GM18951 (cell line): ENCODE measurements around the gene DIP2C.

Source experiments
- POLR2A ChIP-seq: IDR thresholded peaks from 4 replicates; pipeline ENCODE4 v1.6.1; 2011; ENCODE audit warnings: mild to moderate bottlenecking; ENCODE audit not compliant: insufficient read length, insufficient read depth; ENCODE audit errors: extremely low read depth
- in situ Hi-C: fragments of 300-500 bp; cut with MboI; formaldehyde crosslinking; loops from one replicate; pipeline ENCODE4 v1.12.0; 2022; ENCODE audit warnings: low sequenced_read_pairs, mixed read lengths, inconsistent platforms; ENCODE audit not compliant: unreplicated experiment

DIP2C gene

DNA sequence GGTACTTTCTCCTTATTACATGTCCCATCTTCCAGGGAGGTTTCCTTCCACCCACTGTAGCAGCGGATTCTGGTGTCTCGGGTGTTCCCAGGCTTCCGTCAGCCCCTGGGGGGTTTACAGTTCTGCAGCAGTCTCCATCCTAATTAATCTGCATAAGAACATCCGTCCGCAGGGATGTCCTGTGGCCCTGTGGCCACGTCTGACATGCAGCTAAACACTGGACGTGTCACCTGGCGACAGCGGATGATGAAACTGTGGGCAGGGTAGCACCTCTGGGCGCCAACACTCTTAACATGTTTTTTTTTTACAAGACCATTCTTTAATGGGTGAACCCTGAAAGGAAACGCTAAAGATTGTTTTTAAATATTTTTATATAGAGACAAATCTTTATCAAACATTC lies 58.2 kb downstream of the DIP2C start:
- TF ChIP-seq POLR2A: no peak
- in situ Hi-C loops: no loop called here

DNA sequence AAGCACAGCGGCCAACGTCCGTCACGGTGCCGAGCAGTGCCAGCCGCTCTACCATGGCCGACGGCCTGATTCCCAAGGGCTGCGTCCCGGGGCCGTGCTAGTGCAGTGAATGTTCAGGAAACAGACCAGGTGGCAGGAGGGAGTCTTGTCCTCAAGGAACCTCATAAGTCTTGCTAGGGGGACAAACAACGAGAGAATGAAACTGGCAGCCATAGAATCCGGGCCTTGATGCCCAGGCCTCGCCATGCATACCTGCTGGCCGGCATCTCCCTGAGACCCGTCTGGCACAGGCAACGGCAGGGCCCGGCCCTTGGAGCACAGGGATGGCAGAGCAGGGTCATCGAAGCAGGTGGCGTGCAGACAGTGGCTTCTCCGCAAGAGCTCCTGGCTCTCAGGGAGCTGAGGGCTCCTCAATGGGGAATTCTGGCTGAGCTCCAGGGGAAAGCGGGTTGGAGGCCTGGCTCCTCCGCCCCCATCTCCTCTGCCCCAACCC lies 58.8 kb downstream of the DIP2C start:
- in situ Hi-C loops: no loop called here
- no peak for TF ChIP-seq POLR2A

DNA sequence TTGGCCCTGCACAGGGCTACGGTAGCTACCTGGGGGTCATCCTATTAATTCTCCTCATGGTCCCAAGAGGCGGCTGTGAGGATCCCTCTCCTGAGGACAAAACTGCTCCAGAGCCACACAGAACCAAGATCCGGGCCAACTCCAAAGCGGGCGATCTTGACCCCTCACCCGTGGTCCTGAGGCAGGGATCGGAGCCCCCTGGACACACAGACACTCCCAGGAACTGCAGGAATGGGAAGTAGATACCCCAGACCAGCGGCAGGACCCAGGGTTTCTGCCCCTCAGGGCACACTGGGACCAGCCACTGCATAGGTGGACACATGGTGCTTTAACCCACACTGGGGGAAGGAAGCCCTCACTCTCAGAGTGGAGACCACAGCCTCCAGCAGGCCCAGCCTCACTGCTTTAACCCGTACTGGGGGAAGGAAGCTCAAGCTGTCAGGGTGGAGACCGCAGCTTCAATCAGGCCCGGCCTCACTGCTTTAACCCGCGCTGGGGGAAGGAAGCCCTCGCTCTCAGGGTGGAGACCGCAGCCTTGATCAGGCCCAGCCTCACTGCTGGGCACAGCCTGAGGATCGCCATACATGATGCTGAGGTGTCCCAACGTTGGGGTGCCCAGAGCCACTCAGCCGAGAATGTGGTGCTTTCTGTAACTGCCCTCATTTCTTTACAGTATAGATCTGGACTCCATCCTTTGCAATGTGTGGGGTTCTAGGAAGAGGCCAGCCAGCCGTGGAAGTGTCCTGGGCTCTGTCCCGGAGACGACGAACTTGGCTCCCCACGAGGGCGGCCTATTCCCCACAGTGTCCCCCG lies 60.1 kb downstream of the DIP2C start:
- in situ Hi-C loops: no loop called here
- no peak for TF ChIP-seq POLR2A

DNA sequence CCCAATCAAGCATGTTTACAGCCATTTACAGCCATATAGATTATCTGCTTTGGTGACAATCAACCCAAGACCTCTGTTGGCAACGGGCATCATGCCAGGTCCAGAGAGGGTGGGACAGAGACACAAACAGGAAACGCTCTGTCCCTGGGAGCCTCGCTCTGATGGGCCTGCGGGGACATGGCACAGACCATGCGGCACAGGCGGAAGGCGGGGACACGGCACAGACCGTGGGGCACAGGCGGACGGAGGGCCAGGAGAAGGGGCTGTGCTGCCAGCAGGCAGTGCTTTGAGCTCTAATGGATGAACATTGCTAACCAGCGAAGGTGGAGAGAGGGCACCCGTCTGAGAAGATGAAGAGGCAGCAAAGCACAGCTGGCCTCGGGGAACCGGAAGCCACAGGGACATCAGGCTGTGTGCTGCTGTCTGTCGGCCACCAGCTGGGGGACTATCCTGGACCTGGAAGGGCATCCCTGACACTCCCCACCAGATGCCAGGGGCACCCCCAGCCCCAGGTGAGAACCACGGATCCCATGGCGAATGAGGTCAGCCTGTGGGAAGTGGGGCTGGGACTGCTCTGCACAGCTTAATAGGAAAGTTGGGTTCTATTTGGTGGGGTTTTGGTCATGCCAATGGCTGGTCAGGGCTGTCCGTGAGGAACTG lies 61.0 kb downstream of the DIP2C start:
- in situ Hi-C loops: no loop called here
- no peak for TF ChIP-seq POLR2A

DNA sequence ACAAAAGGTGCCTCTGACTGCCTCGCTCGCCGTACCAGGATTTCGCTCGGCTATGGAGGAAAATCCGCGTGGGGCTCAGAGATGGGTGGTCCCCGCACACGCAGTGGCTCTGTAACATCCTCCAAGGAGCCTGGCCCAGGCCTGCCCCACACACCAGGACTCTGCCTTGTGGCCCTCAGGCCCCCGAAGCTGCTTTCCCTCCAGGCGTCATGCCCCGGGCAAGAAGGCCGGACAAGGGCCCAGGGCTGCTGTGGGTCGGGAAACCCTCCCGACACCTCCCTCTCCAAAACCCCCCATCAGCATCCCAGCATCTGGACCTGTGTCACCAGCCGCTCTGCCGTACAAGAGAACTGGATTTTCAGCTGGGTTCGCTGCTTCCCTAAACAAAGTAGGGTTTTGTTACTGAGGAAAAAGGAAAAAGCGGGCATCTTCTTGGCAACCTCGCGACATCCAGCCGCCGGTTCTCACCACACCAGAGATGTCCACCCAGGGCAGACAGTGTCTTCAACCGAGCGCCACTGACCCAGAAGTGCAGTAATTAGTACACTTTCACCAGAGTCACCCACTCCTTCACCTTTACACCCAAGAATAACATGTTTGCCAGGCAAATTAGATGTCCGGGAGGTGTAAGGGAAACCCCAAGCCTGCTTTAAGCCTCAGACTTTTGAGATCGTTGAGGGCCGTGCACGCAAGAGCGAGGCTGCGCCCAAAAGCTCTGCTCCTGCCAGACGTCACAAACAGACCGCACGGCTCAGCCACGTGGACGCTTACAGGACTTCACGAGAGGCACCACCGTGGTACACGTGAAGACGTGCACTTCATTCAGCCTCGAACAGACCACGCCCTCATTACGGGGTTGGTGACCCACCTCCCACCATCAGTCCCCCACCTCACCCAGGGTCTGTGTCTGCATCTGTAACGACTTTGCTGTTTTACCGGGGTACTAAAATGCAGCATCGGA lies 62.2 kb downstream of the DIP2C start:
- no peak for TF ChIP-seq POLR2A
- in situ Hi-C loops: no loop called here

DNA sequence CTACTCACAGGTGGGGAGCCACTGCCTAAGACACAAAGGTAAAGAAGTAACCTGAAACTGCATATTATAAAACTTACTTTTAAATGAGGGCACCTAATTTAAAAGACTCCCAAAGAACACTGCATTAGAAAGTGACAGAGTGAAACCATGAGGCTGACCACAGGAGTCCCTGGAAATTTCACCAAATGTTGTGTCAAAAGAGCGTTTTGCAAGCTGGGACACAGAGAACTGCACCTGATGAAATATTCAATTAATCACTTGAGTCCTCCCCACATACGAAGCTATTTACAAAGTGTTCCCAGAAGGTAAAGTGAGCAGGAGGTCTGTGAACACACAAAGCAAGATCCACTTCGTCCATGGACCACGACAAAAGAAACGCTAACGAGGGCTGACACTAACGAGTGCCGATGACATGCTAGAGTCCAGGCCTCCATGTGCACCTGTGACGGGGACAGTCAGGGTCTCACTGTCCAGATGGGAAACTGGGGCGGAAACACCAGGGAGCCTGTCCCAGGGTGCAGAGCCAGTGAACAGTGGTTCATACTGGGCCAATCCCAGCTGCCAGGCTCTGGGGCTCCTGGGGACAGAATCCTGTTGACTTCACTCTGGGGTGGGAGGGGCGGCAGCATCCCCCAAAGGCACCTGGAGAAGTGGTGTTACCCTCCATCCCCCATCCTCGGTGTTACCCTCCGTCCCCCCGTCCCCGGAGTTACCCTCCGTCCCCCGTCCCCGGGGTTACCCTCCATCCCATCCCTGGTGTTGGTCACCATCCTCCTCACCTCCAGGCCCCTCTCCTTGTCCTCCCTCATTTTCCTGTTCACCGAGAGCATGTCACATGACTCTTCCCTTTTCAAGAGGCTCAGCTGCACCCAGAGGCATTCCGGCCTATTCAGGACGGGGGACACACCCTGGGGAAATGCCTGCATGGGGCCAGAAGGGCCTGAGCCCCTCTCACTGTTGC lies 63.4 kb downstream of the DIP2C start:
- no peak for TF ChIP-seq POLR2A
- in situ Hi-C loops: no loop called here

DNA sequence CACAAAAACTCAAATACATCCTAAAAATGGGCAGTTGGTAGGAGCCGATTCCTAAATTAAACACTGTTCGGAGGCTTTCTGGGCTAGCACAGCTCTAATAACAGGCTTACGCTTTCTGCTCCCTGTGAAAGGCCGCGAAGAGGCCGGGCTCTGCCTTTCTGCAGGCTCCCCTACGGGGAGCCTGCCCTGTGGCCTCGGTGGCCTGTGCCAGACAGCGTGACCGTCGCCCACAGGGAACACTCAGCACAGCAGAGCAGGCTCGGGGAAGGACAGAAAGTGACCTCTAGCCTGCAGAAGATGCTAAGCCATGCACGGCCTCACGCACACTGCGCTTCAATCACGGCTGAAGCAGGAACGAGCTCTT lies 64.2 kb downstream of the DIP2C start:
- TF ChIP-seq POLR2A: no peak
- in situ Hi-C loops: no loop called here

DNA sequence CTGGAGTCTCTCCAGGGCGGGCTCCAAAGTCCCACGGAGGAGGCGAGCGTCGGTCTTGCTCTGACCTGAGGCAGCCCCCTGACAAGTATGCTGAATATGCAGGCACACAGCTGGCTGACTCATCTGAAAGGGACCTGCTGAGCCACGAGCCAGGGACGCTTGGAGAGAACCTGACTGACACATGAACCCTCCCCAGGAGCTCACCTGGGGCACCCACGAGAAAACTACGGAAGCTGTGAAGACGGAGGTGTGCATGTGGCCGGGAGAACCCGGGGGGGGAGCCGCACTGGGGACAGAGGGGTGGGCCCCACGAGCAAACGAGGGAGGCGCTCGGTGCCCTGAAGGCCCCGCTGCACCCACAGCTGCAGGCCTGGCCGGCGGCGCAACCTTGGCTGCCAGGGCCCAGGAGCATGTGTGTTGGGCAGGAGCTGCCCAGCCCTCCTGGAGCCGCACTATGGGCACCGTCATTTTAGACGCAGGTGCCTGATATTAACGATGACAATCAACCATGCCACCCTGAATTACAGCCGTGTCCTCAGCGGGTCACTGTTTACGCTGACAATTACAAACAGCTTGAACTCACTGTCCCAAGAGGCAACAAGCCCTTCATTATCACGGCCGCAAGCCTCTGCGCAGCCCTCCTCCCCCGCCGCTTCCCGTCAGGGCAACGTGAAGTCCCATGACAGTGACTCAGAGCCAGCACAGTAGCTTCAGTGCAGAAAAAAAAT lies 64.7 kb downstream of the DIP2C start:
- TF ChIP-seq POLR2A: no peak
- in situ Hi-C loops: no loop called here

DNA sequence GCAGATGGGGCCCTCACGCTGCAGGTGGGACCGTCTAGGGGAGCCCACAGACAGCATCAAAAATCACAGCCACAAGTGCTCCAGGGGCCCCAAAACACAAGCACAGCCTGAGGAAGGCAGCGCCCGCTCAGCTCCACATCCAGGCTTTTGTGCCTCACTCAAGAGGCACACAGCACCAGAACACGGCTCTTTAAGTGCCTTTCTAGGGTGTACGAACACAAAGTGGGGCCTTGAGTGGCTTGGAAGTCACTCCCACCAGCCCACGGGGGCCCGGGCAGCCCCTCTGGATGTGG lies 65.2 kb downstream of the DIP2C start:
- TF ChIP-seq POLR2A: no peak
- in situ Hi-C loops: no loop called here

DNA sequence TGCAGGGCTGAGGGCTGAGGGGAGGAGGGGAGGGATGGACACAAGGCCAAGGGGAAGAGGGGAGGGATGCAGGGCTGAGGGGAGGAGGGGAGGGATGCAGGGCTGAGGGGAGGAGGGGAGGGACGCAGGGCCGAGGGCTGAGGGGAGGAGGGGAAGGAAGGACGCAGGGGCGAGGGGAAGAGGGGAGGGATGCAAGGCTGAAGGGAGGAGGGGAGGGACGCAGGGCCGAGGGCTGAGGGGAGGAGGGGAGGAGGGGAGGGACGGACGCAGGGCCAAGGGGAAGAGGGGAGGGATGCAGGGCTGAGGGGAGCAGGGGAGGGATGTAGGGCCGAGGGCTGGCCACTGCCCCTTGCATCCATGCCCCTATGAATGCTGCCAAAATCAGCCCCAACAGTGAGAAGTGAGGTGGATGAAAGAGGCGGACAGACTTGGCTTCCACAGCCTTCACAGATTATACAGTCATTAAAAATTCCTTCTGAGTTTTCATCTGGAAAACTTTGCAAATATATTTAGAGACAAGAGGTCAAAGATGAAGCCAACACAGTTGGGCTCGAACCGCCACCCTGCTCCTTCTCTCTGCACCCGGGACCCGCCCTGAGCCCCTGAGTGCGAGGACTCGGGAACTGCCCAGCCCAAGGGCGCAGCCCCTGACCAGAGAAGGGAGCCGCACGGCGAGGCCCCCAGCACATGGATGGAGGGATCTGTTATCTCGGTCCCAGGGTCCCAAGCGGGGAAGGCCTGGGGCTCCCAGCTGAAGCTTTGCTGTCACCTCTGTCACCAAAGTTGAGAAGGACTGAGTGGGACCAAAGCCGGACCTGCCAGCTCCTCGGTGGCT lies 65.8 kb downstream of the DIP2C start:
- TF ChIP-seq POLR2A: no peak
- in situ Hi-C loops: no loop called here

DNA sequence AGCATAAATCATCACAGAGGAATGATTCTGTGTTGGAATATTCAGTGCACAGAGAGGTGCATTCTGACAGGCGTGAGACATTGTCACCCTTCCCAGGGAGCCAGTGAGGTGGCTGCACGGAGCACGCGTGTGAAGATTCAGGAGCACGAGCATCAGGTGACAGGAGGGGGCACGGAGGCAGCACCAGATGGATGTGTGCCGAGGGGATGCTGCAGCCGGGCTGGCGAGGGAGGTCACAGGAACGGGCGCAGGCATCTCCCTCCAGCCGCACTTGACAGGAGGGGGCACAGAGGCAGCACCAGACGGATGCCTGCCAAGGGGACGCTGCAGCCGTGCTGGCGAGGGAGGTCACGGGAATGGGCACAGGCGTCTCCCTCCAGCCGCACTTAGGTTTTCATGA lies 66.5 kb downstream of the DIP2C start:
- no peak for TF ChIP-seq POLR2A
- in situ Hi-C loops: no loop called here
